Astrocyte (in vitro differentiated cells and primary cell): ENCODE data around the gene VWF.

ENCODE experiments used
- EZH2 ChIP-seq: IDR thresholded peaks from 2 replicates; pipeline ENCODE4 v1.6.1; 2012; ENCODE audit warnings: mild to moderate bottlenecking, low read length, inconsistent platforms; ENCODE audit not compliant: insufficient read depth
- TF ChIP-seq, protein P1 (sequence below): IDR thresholded peaks from 2 replicates; pipeline ENCODE4 v1.5.1; 2011; ENCODE audit warnings: low read depth, mild to moderate bottlenecking, inconsistent platforms, low read length, moderate library complexity; ENCODE audit not compliant: insufficient read depth

DNA sequence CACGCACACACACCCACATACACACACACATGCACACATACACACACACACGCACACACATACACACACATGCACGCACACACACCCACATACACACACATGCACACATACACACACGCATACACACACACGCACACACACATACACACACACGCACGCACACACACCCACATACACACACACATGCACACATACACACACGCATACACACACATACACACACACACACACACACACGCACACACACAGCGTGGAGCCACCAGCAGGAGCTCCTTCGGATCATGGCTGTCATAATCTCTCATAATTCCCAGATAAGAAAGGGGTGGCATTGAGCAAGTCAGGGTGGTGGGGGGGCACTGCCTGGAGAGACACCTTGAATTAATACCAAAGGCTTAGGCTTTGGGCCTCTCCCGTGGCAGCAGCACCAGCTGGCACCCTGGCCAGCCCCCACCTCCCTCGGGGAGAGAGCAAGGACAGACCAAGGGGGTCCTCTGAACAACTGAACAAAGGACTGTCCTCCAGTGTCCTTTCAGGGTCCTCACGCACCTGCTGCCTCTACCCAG, 201.3 kb downstream of the VWF start:
- TF ChIP-seq, protein P1, sequence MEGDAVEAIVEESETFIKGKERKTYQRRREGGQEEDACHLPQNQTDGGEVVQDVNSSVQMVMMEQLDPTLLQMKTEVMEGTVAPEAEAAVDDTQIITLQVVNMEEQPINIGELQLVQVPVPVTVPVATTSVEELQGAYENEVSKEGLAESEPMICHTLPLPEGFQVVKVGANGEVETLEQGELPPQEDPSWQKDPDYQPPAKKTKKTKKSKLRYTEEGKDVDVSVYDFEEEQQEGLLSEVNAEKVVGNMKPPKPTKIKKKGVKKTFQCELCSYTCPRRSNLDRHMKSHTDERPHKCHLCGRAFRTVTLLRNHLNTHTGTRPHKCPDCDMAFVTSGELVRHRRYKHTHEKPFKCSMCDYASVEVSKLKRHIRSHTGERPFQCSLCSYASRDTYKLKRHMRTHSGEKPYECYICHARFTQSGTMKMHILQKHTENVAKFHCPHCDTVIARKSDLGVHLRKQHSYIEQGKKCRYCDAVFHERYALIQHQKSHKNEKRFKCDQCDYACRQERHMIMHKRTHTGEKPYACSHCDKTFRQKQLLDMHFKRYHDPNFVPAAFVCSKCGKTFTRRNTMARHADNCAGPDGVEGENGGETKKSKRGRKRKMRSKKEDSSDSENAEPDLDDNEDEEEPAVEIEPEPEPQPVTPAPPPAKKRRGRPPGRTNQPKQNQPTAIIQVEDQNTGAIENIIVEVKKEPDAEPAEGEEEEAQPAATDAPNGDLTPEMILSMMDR: no peak
- no peak for TF ChIP-seq EZH2
